Vagina (tissue), 2 donors: Measurements from ENCODE around the gene FAF1. TPM values are rescaled to one million over a fixed set of nuclear protein-coding genes. Genes with fewer than 3 reads are reported as not detected.

Source experiments
- DNase-seq, 2 donors: peaks; one replicate each; pipeline ENCODE4 v3.0.0-alpha.2; 2017; ENCODE audit errors: extremely low spot score in 2 of 2
- H3K27ac ChIP-seq: fragments of 200-600 bp; sonication (generic); one replicate; pipeline ENCODE4 v1.5.1; 2019
- H3K27me3 ChIP-seq: fragments of 200-600 bp; sonication (generic); one replicate; pipeline ENCODE4 v1.5.1; 2019
- H3K36me3 ChIP-seq, 2 donors: fragments of 200-600 bp; sonication (generic); one replicate each; pipeline ENCODE4 v1.5.1; 2017 to 2019
- H3K4me1 ChIP-seq: fragments of 200-600 bp; sonication (generic); one replicate; pipeline ENCODE4 v1.5.1; 2019
- H3K4me3 ChIP-seq, 2 donors: fragments of 200-600 bp; sonication (generic); 1 replicate in 1 of 2; 2 replicates in 1 of 2; pipeline ENCODE4 v1.5.1; 2016 to 2019
- H3K9me3 ChIP-seq: fragments of 200-600 bp; sonication (generic); one replicate; pipeline ENCODE4 v1.5.1; 2019
- CTCF ChIP-seq, 3 experiments: fragments of 450-650 bp in 2 of 3; fragments of 200-600 bp in 1 of 3; sonication (generic) in 1 of 3; IDR thresholded peaks; one replicate each; pipeline ENCODE4 v1.5.1; 2017 to 2019; ENCODE audit warnings: antibody characterized with exemption in 3 of 3, mild to moderate bottlenecking in 2 of 3, moderate library complexity in 2 of 3
- POLR2A ChIP-seq, 2 donors: fragments of 450-650 bp; IDR thresholded peaks; one replicate each; pipeline ENCODE4 v1.6.1; 2017; ENCODE audit warnings: antibody characterized with exemption in 2 of 2, mild to moderate bottlenecking in 2 of 2, moderate library complexity in 2 of 2
- POLR2AphosphoS5 ChIP-seq, 2 donors: sonication (generic); formaldehyde crosslinking; IDR thresholded peaks; one replicate each; pipeline ENCODE4 v1.9.0; 2017; ENCODE audit warnings: antibody characterized with exemption in 2 of 2, mild to moderate bottlenecking in 2 of 2, low read depth in 1 of 2; ENCODE audit not compliant: insufficient read depth in 1 of 2
- intact Hi-C: fragments of 100-400 bp; cut with DNase I; formaldehyde crosslinking; loops from one replicate; pipeline ENCODE4 v1.15.1; 2023
- total RNA-seq: library from RNA; depleted of rRNA; stranded (reverse); fragments of >200 nt; gene quantifications from one replicate; pipeline ENCODE4 v1.2.3, GENCODE V29; 2016

Gene FAF1
- total RNA-seq, 1 donor from 2014 or later: 40.0 TPM

DNA sequence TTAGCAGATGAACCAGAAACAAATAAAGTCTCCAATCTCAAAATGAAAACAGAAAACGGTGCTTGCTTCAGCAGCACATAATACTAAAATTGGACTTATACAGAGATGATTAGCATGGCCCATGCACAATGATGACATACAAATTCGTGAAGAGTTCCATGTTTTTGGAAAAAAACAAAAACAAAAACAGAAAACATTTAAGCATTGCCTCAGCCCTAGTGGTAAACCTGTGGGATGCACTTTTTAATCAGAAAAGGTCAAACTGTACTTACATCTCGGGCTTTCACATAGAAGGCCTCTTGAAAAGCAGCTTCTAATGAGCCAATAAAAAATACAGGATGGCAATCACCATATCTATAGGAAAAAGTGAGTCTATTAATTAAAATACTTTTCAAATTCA, 377.7 kb downstream of the FAF1 start:
- DNase-seq: no peak
- Histone ChIP-seq H3K27ac (no peak overlapping the region), H3K27me3 (no peaks in the 10 kb centered on the region), H3K9me3 (no peaks in the 10 kb centered on the region), H3K4me1 (no peaks in the 10 kb centered on the region), H3K36me3 (peaks cover 0 to 3% of the 10 kb centered on the region in 2 donors), H3K4me3 (no peak overlapping the region)
- intact Hi-C loops: no loop called here
- TF ChIP-seq CTCF (IDR thresholded peaks at IDR 0.05) (no peak), POLR2AphosphoS5 (IDR thresholded peaks at IDR 0.05; ENCODE audit: insufficient read depth in 1 of 2, low read depth in 1 of 2) (no peak), POLR2A (IDR thresholded peaks at IDR 0.05) (no peak)

GRCh38 chr1:50570066-50570468, 390.0 kb downstream of the FAF1 start:
- no peaks in the 10 kb centered on the region for H3K9me3 ChIP-seq
- DNase-seq: no peak
- no peaks in the 10 kb centered on the region for H3K4me1 ChIP-seq
- intact Hi-C loops: no loop called here
- peaks cover 0 to 6% of the 10 kb centered on the region in 2 donors for H3K36me3 ChIP-seq
- no peak overlapping the region for H3K4me3 ChIP-seq
- no peak for TF ChIP-seq CTCF (IDR thresholded peaks at IDR 0.05)
- no peak for TF ChIP-seq POLR2AphosphoS5 (IDR thresholded peaks at IDR 0.05; ENCODE audit: insufficient read depth in 1 of 2, low read depth in 1 of 2)
- TF ChIP-seq POLR2A (IDR thresholded peaks at IDR 0.05): no peak
- H3K27ac ChIP-seq: no peak overlapping the region
- H3K27me3 ChIP-seq: no peaks in the 10 kb centered on the region

- no peak overlapping the region for H3K27ac ChIP-seq
- no peak overlapping the region for H3K4me3 ChIP-seq
- no peaks in the 10 kb centered on the region for H3K9me3 ChIP-seq
- no peak for TF ChIP-seq CTCF (IDR thresholded peaks at IDR 0.05)
- no peak for TF ChIP-seq POLR2A (IDR thresholded peaks at IDR 0.05)
- no peak for TF ChIP-seq POLR2AphosphoS5 (IDR thresholded peaks at IDR 0.05; ENCODE audit: insufficient read depth in 1 of 2, low read depth in 1 of 2)
- intact Hi-C loops: no loop called here
- no peaks in the 10 kb centered on the region for H3K4me1 ChIP-seq
- H3K27me3 ChIP-seq: no peaks in the 10 kb centered on the region
- no peak for DNase-seq
- H3K36me3 ChIP-seq: peaks cover 0 to 6% of the 10 kb centered on the region in 2 donors
Measured at GRCh38 chr1:50568782-50569181, 391.3 kb downstream of the FAF1 start.

GRCh38 chr1:50566405-50566804, 393.7 kb downstream of the FAF1 start:
- Histone ChIP-seq H3K9me3 (no peaks in the 10 kb centered on the region), H3K27me3 (no peaks in the 10 kb centered on the region), H3K4me1 (no peaks in the 10 kb centered on the region), H3K36me3 (peaks cover 0 to 12% of the 10 kb centered on the region in 2 donors), H3K27ac (no peak overlapping the region), H3K4me3 (no peak overlapping the region)
- DNase-seq: no peak
- TF ChIP-seq POLR2AphosphoS5 (IDR thresholded peaks at IDR 0.05; ENCODE audit: insufficient read depth in 1 of 2, low read depth in 1 of 2): no peak
- no peak for TF ChIP-seq CTCF (IDR thresholded peaks at IDR 0.05)
- TF ChIP-seq POLR2A (IDR thresholded peaks at IDR 0.05): no peak
- intact Hi-C loops: no loop called here

DNA sequence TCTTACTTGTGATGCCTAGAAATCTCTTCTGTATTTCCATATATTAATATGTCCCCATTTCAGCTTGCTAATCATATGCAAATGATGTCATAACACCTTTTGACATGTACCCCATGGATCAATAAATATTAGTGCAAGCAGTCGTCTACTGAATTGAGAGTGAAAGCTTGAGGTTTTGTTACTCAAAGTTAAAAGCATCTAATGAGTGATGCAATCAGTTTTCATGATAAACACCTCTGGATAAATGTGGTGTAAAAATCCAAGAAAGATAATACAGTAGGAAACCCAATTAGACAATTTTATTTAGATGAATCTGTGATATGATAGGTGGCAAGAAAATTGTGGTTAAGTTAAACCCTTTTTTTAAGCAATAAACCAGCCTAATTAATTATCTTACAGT, 395.6 kb downstream of the FAF1 start:
- Histone ChIP-seq H3K9me3 (no peaks in the 10 kb centered on the region), H3K27ac (no peak overlapping the region), H3K4me3 (no peak overlapping the region), H3K27me3 (no peaks in the 10 kb centered on the region), H3K4me1 (no peaks in the 10 kb centered on the region), H3K36me3 (peaks cover 0 to 15% of the 10 kb centered on the region in 2 donors)
- TF ChIP-seq CTCF (IDR thresholded peaks at IDR 0.05) (no peak), POLR2AphosphoS5 (IDR thresholded peaks at IDR 0.05; ENCODE audit: insufficient read depth in 1 of 2, low read depth in 1 of 2) (no peak), POLR2A (IDR thresholded peaks at IDR 0.05) (no peak)
- intact Hi-C loops: no loop called here
- DNase-seq: no peak
